Activated naive CD8-positive, alpha-beta T cell treated with anti-CD3 and anti-CD28 coated beads for 36 hours (primary cell): ENCODE data around the gene TOR3A. TPM values are rescaled to one million over a fixed set of nuclear protein-coding genes. Genes with fewer than 3 reads are reported as not detected.

Experiments used
- DNase-seq: peaks from one replicate; pipeline ENCODE4 v3.0.0; 2021
- H3K27ac Mint-ChIP-seq: one replicate; pipeline ENCODE4 v1.8.0; 2022; ENCODE audit warnings: mild to moderate bottlenecking, moderate library complexity, mixed read lengths
- H3K27me3 Mint-ChIP-seq: one replicate; pipeline ENCODE4 v1.8.0; 2022; ENCODE audit warnings: mild to moderate bottlenecking, mixed read lengths
- H3K36me3 Mint-ChIP-seq: one replicate; pipeline ENCODE4 v1.8.0; 2021; ENCODE audit warnings: mild to moderate bottlenecking, mixed read lengths
- H3K4me1 Mint-ChIP-seq: one replicate; pipeline ENCODE4 v1.8.0; 2021; ENCODE audit warnings: mixed read lengths
- H3K4me3 Mint-ChIP-seq: one replicate; pipeline ENCODE4 v1.8.0; 2022; ENCODE audit warnings: mild to moderate bottlenecking, moderate library complexity, mixed read lengths
- H3K9me3 Mint-ChIP-seq: one replicate; pipeline ENCODE4 v1.8.0; 2022; ENCODE audit warnings: mixed read lengths
- total RNA-seq, 2 experiments: library from RNA; stranded (reverse); gene quantifications; one replicate each; pipeline ENCODE4 v1.2.3, GENCODE V29; 2021

The TOR3A gene
- total RNA-seq, 2 experiments from 2014 or later, result 40.1 to 41.1 TPM

GRCh38 chr1:179089827-179090482 lies 8.1 kb downstream of the TOR3A start:
- Mint-ChIP-seq H3K4me1 (peaks cover 3% of the 10 kb centered on the region), H3K27ac (no peak overlapping the region), H3K4me3 (no peak overlapping the region), H3K27me3 (no peaks in the 10 kb centered on the region), H3K9me3 (no peaks in the 10 kb centered on the region), H3K36me3 (peaks cover 21% of the 10 kb centered on the region)
- DNase-seq, result no peak

DNA sequence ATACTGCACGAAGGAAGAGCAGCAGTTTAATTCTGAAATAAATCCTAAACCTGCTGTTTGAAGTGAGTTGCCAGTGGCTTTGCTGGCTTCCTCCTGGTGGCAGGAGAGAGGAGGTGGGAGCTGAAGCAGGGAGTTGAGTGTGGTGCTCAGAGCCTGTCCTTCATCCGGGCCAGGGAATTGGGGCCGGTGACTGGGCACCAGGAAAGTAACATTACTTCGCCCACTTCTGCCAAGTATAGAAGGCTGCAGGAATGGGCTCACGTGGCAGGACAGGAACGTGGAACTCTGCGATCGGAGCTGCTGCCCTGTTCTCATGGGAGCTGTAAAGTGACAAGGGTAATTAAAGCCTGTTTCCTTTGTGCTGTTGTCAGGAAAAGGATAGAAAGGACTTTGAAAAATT lies 8.7 kb downstream of the TOR3A start:
- H3K27me3 Mint-ChIP-seq, result no peaks in the 10 kb centered on the region
- H3K4me3 Mint-ChIP-seq, result no peak overlapping the region
- no peak overlapping the region for H3K27ac Mint-ChIP-seq
- no peak for DNase-seq
- H3K9me3 Mint-ChIP-seq, result no peaks in the 10 kb centered on the region
- H3K36me3 Mint-ChIP-seq, result peaks cover 20% of the 10 kb centered on the region
- peaks cover 3% of the 10 kb centered on the region for H3K4me1 Mint-ChIP-seq

DNA sequence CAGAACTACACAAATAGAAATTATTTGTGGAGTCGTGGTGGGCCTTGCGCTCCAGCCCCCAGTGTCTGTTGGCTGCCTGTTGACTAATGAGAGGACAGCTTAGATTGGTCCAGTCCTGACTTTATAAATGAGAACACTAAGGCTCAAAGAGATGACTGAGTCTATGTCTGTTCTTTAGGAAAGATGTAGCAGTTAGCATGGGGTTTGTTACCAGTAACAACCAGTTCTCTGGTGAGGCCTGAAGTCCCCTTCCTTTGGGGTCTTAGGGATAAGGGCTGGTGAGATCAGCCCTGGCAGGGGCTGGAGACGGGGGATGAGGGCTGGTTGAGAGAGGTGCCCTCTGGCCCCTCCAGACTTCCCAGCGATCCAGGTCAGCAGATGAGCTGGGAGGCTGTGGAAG lies 9.1 kb downstream of the TOR3A start:
- Mint-ChIP-seq H3K4me3 (no peak overlapping the region), H3K9me3 (no peaks in the 10 kb centered on the region), H3K27ac (peak overlapping the region; percentile 43), H3K27me3 (no peaks in the 10 kb centered on the region), H3K4me1 (peaks cover 3% of the 10 kb centered on the region), H3K36me3 (peaks cover 18% of the 10 kb centered on the region)
- DNase-seq, result no peak

GRCh38 chr1:179091691-179092165 lies 9.9 kb downstream of the TOR3A start:
- H3K36me3 Mint-ChIP-seq, result peaks cover 15% of the 10 kb centered on the region
- H3K27me3 Mint-ChIP-seq, result no peaks in the 10 kb centered on the region
- no peak overlapping the region for H3K27ac Mint-ChIP-seq
- H3K4me1 Mint-ChIP-seq, result peaks cover 3% of the 10 kb centered on the region
- no peak for DNase-seq
- no peak overlapping the region for H3K4me3 Mint-ChIP-seq
- no peaks in the 10 kb centered on the region for H3K9me3 Mint-ChIP-seq

DNA sequence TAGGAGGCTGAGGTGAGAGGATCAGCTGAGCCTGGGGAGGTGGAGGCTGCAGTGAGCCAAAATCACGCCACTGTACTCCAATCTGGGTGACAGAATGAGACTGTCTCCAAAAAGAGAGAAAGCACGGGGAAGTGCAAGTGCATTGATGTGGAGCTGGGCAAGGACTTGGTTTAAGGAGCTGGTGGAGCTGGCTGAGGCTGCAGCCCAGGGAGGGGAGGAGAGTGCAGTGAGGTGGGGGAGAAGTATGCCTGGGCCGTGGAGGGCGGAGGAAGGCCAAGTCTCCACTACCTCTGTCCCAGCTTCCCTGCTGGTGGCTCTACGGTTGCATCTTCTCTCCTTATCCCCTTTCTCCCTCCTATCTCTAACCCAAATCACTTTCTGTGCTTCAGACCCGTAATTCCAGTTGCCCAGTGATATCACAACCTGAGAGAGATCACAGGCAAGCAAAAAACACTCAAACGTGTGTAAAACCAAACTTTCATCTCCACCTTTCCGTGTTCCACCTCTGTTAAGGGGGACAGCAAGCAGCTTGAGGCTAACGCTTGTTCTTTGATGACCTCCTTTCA lies 11.1 kb downstream of the TOR3A start:
- DNase-seq, result no peak
- Mint-ChIP-seq H3K36me3 (peaks cover 17% of the 10 kb centered on the region), H3K27me3 (no peaks in the 10 kb centered on the region), H3K27ac (peak overlapping the region; percentile 49), H3K9me3 (no peaks in the 10 kb centered on the region), H3K4me3 (no peak overlapping the region), H3K4me1 (peaks cover 3% of the 10 kb centered on the region)

GRCh38 chr1:179094818-179095217 lies 12.9 kb downstream of the TOR3A start:
- Mint-ChIP-seq H3K9me3 (no peaks in the 10 kb centered on the region), H3K27me3 (no peaks in the 10 kb centered on the region), H3K36me3 (peaks cover 8% of the 10 kb centered on the region), H3K4me1 (no peaks in the 10 kb centered on the region), H3K27ac (no peak overlapping the region), H3K4me3 (no peak overlapping the region)
- DNase-seq, result no peak

DNA sequence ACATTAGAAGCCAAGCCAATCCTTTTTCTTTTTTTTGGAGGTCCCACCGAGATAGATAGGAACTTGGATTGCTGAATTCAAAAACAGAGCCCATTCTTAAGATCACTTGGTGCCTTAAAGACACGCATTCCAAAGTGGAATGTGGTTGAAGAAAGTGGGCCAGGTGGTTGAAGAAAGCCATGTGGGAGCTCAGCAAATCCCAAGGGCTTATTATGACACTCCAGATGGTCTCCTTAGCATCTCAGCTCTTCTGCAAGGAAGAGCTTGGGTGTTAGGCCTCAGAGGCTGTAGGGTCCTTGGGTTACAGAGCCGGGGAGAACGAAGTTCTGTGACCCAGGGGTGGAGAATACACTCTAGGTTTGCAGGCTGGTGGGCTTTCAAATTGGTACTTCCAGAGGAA lies 13.5 kb downstream of the TOR3A start:
- H3K27me3 Mint-ChIP-seq, result no peaks in the 10 kb centered on the region
- no peaks in the 10 kb centered on the region for H3K9me3 Mint-ChIP-seq
- no peak for DNase-seq
- peaks cover 6% of the 10 kb centered on the region for H3K36me3 Mint-ChIP-seq
- H3K27ac Mint-ChIP-seq, result no peak overlapping the region
- no peak overlapping the region for H3K4me3 Mint-ChIP-seq
- no peaks in the 10 kb centered on the region for H3K4me1 Mint-ChIP-seq

GRCh38 chr1:179095924-179096323 lies 14.1 kb downstream of the TOR3A start:
- Mint-ChIP-seq H3K4me3 (no peak overlapping the region), H3K9me3 (no peaks in the 10 kb centered on the region), H3K36me3 (peaks cover 7% of the 10 kb centered on the region), H3K4me1 (no peaks in the 10 kb centered on the region), H3K27me3 (no peaks in the 10 kb centered on the region), H3K27ac (no peak overlapping the region)
- DNase-seq, result no peak

DNA sequence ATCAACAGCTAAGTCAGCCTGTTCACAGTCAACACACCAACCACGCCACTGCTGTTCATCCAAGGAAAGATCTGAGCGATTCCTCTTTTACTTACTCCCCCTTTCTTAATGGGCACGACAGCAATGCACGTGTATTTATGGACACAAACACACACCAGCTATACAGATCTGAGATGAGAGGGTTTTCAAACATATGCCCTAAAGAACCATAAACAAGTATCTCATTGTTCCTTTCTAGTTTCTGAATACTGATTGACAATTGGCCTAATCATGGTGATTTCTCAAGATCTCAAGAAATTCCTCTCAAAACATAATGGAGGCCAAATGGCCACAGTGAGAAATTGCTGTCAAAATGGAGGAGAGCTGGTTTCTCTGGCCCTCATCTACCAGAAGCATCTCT lies 18.0 kb downstream of the TOR3A start:
- Mint-ChIP-seq H3K27me3 (no peaks in the 10 kb centered on the region), H3K36me3 (peaks cover 4% of the 10 kb centered on the region)

GRCh38 chr1:179101566-179101965 lies 19.7 kb downstream of the TOR3A start:
- H3K27me3 Mint-ChIP-seq, result no peaks in the 10 kb centered on the region
- no peak overlapping the region for H3K4me3 Mint-ChIP-seq
- H3K36me3 Mint-ChIP-seq, result peaks cover 4% of the 10 kb centered on the region
- no peak for DNase-seq
- H3K4me1 Mint-ChIP-seq, result no peaks in the 10 kb centered on the region
- H3K9me3 Mint-ChIP-seq, result no peaks in the 10 kb centered on the region
- no peak overlapping the region for H3K27ac Mint-ChIP-seq

More for the DNA sequence above, 18.0 kb downstream of the TOR3A start:
- DNase-seq, result no peak
- no peak overlapping the region for H3K27ac Mint-ChIP-seq
- H3K9me3 Mint-ChIP-seq, result no peaks in the 10 kb centered on the region
- H3K4me1 Mint-ChIP-seq, result no peaks in the 10 kb centered on the region
- H3K4me3 Mint-ChIP-seq, result no peak overlapping the region

DNA sequence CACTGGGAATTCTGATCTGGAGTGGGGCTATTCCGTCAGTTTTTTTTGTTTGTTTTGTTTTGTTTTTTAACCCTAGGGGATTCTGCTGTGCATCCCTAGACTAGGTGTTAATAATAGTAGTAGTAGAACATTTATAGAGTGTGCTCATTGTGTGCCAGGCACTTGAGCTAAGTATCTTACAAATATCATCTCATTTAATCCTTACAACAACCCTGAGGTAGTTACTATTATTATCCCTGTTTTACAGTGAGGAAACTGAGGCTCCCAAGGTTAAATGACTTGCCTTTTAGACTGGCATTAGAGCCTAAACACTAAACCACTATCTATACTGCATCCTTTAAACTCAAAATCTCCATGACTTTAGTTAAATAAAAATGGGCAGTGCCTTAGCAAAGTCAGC lies 22.1 kb downstream of the TOR3A start:
- Mint-ChIP-seq H3K36me3 (peaks cover 7% of the 10 kb centered on the region), H3K4me3 (no peak overlapping the region), H3K27ac (no peak overlapping the region)

GRCh38 chr1:179104611-179105250 lies 22.9 kb downstream of the TOR3A start:
- H3K4me1 Mint-ChIP-seq, result no peaks in the 10 kb centered on the region
- H3K9me3 Mint-ChIP-seq, result no peaks in the 10 kb centered on the region
- no peak overlapping the region for H3K4me3 Mint-ChIP-seq
- H3K27me3 Mint-ChIP-seq, result no peaks in the 10 kb centered on the region
- H3K27ac Mint-ChIP-seq, result no peak overlapping the region
- DNase-seq, result no peak
- H3K36me3 Mint-ChIP-seq, result peaks cover 7% of the 10 kb centered on the region

More for the DNA sequence above, 22.1 kb downstream of the TOR3A start:
- Mint-ChIP-seq H3K9me3 (no peaks in the 10 kb centered on the region), H3K4me1 (no peaks in the 10 kb centered on the region), H3K27me3 (no peaks in the 10 kb centered on the region)
- DNase-seq, result no peak

DNA sequence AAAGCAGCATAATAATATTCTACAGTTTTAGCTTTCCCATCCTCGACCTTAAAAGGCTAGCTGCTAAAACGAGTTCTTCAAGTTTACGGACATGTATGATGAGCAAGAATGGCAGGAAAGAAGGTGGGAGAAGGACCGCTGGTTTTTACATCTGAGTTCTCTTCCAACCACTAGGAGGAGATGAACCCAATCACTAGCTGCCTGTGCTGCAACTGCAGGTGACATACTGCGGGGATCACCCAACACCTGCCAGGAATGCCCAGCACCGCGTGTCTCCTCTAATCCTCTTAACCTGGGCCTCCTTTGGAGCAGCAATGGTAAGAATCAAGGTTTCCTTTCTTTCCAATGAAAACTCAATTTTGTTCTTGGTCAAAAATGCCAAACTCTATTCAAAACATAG lies 23.5 kb downstream of the TOR3A start:
- Mint-ChIP-seq H3K27ac (no peak overlapping the region), H3K36me3 (peaks cover 13% of the 10 kb centered on the region), H3K9me3 (no peaks in the 10 kb centered on the region), H3K27me3 (no peaks in the 10 kb centered on the region), H3K4me1 (no peaks in the 10 kb centered on the region), H3K4me3 (no peak overlapping the region)
- DNase-seq, result no peak

- no peak for DNase-seq
- no peaks in the 10 kb centered on the region for H3K9me3 Mint-ChIP-seq
- no peaks in the 10 kb centered on the region for H3K27me3 Mint-ChIP-seq
- H3K4me1 Mint-ChIP-seq, result no peaks in the 10 kb centered on the region
- H3K36me3 Mint-ChIP-seq, result peaks cover 11% of the 10 kb centered on the region
- no peak overlapping the region for H3K27ac Mint-ChIP-seq
- H3K4me3 Mint-ChIP-seq, result no peak overlapping the region
These were observed 26.1 kb downstream of the TOR3A start for GRCh38 chr1:179107706-179108629.

GRCh38 chr1:179108644-179109043 lies 26.8 kb downstream of the TOR3A start:
- Mint-ChIP-seq H3K36me3 (peaks cover 11% of the 10 kb centered on the region), H3K9me3 (no peaks in the 10 kb centered on the region)

More at GRCh38 chr1:179108644-179109043, 26.8 kb downstream of the TOR3A start:
- Mint-ChIP-seq H3K4me1 (no peaks in the 10 kb centered on the region), H3K27ac (no peak overlapping the region), H3K27me3 (no peaks in the 10 kb centered on the region), H3K4me3 (no peak overlapping the region)
- DNase-seq, result no peak
